Brain microvascular endothelial cell (primary cell): ENCODE measurements around the gene PARVG.
A peak's percentile ranks its signal among the peaks of the same experiment; 100 is the strongest.

ENCODE experiments used
- DNase-seq: peaks from one replicate; pipeline ENCODE4 v3.0.0-alpha.2; 2020
- H3K27ac ChIP-seq: fragments of 250-450 bp; sonication (Bioruptor Pico); 2 replicates; pipeline ENCODE4 v1.5.1; 2020; ENCODE audit warnings: mild to moderate bottlenecking, moderate library complexity
- H3K27me3 ChIP-seq: fragments of 250-450 bp; sonication (Bioruptor Pico); replicated peaks from 2 replicates; pipeline ENCODE4 v1.5.1; 2020; ENCODE audit warnings: mild to moderate bottlenecking
- H3K36me3 ChIP-seq: fragments of 250-450 bp; sonication (Bioruptor Pico); replicated peaks from 2 replicates; pipeline ENCODE4 v1.5.1; 2020; ENCODE audit warnings: mild to moderate bottlenecking
- H3K4me3 ChIP-seq: 2 replicates; pipeline ENCODE4 v1.5.1; 2011; ENCODE audit warnings: low read depth, mild to moderate bottlenecking, control low read depth, low read length, moderate library complexity
- in situ Hi-C: cut with HindIII; loops from 2 replicates; pipeline ENCODE4 v1.10.0; 2017; ENCODE audit warnings: low sequenced_read_pairs, low pct_ligation_motif_present
- TF ChIP-seq, protein P1 (sequence below): IDR thresholded peaks from 2 replicates; pipeline ENCODE4 v1.5.1; 2011; ENCODE audit warnings: low read depth, mild to moderate bottlenecking, moderate library complexity, low read length, control low read depth, inconsistent platforms; ENCODE audit errors: missing control alignments

The PARVG gene, protein sequence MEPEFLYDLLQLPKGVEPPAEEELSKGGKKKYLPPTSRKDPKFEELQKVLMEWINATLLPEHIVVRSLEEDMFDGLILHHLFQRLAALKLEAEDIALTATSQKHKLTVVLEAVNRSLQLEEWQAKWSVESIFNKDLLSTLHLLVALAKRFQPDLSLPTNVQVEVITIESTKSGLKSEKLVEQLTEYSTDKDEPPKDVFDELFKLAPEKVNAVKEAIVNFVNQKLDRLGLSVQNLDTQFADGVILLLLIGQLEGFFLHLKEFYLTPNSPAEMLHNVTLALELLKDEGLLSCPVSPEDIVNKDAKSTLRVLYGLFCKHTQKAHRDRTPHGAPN

DNA sequence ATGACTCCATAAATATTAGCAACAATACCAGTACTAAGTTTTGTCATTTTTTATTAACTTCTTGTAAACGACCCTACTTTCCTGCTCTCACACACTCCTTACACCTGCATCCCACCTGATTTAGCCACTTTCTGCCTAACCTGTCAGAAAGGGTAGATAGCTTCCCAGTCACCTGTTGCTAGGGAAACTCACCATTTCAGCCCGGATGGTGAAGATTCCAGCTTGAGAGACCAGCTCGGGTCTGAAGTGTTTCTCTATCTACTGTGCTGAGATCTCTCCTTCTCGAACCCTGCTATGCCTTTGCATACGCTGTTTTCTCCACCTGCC is at the start of gene PARVG:
TSS of gene PARVG (plus strand) at position 220 of the 327 bp plus-strand sequence. CDS start 2,405 bp downstream, outside the sequence.
- Histone ChIP-seq H3K36me3 (no peaks in the 10 kb centered on the region), H3K27me3 (peaks cover 6% of the 10 kb centered on the region), H3K4me3 (no peak within 1 kb of the TSS), H3K27ac (no peak within 1 kb of the TSS)
- TF ChIP-seq, protein P1, sequence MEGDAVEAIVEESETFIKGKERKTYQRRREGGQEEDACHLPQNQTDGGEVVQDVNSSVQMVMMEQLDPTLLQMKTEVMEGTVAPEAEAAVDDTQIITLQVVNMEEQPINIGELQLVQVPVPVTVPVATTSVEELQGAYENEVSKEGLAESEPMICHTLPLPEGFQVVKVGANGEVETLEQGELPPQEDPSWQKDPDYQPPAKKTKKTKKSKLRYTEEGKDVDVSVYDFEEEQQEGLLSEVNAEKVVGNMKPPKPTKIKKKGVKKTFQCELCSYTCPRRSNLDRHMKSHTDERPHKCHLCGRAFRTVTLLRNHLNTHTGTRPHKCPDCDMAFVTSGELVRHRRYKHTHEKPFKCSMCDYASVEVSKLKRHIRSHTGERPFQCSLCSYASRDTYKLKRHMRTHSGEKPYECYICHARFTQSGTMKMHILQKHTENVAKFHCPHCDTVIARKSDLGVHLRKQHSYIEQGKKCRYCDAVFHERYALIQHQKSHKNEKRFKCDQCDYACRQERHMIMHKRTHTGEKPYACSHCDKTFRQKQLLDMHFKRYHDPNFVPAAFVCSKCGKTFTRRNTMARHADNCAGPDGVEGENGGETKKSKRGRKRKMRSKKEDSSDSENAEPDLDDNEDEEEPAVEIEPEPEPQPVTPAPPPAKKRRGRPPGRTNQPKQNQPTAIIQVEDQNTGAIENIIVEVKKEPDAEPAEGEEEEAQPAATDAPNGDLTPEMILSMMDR: no peak
- in situ Hi-C loops: no loop called here
- DNase-seq: no peak

DNA sequence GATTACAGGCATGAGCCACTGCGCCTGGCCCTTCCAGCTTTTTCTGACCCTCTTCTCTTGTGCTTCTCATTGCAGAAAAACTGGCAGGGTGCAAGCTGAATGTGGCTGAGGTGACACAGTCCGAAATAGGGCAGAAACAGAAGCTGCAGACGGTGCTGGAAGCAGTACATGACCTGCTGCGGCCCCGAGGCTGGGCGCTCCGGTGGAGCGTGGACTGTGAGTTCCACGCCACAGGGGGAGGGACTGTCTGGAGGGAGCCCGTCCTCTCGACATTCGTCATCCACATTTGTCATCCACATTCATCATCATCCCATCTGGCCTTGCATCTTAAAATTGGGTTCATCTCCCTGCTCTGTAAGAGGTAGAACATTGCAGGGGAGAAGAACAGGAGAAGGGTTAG is 49.3 kb upstream of the PARVG start:
- no peak for DNase-seq
- TF ChIP-seq, protein P1: no peak
- H3K27ac ChIP-seq: no peak overlapping the region
- H3K36me3 ChIP-seq: peaks cover 2% of the 10 kb centered on the region
- no peaks in the 10 kb centered on the region for H3K27me3 ChIP-seq
- in situ Hi-C loops: no loop called here
- no peak overlapping the region for H3K4me3 ChIP-seq

DNA sequence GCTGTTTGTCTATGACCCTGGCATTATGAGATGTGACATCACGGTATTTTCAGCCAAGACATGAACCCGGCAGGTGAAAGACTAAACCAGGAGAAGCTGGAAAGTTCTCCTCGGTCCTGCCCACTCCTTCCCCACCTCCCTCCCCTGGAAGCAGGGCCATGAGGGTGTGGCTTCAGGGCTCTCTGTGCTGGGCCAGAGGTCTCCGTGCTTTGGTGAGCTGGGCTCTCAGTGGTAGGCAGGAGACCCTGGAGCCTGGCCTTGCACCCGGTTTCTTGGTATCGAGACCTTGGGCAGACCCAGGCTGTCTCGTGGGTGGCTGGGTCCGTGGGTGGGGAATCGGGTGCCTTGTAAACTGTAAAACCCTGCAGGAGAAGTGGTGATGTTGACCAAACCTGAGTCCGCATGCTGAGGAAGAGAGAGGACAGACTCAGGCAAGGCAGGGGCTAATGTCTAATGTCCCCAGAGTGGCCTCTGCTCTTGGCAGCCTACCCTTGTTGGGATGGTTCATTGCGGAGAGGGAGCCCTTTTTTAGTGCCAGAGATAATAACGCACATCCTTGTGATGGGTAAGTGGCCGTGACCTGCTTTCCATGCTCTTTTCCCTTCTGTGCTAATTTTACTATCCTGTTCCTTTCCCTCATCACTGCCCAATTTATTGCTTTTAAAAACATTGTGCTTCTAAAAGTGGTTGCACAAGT is 48.6 kb upstream of the PARVG start:
- TF ChIP-seq, protein P1: no peak
- Histone ChIP-seq H3K27me3 (no peaks in the 10 kb centered on the region), H3K4me3 (no peak overlapping the region), H3K27ac (no peak overlapping the region), H3K36me3 (peaks cover 3% of the 10 kb centered on the region)
- DNase-seq: no peak
- in situ Hi-C loops: no loop called here

DNA sequence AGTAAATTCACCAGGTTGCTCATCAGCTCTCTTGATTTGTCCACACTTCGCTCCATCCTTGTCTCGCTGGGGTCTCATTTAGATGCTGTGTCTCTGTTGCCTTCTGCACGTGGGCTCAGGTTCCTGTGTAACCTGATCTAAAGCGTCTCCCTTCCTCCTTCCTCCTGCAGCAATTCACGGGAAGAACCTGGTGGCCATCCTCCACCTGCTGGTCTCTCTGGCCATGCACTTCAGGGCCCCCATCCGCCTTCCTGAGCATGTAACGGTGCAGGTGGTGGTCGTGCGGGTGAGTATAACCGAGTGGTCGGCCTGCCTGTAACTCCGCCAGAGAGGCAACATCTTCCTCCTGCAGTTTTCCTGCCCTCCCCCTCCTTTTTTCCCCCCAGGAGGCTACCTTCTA is 48.0 kb upstream of the PARVG start:
- no peak overlapping the region for H3K27ac ChIP-seq
- in situ Hi-C loops: no loop called here

DNA sequence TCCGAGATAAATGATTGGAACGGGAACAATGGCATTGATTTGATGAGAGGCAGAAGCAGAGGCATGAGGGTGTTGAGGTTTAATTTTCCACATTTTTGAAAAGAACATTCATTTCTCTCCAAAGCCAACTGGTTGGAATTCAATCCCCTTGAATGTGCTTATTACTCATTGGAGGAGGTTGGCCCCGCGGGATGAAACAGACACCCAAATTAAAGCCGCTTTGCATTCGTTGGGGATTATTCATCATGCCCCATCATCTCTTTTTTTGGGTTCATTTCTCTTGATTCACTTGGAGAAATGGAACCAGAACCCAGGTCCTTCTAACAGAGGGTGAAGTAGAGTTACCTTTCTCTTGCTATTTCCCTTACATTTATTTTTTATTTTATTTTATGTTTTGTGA is 47.6 kb upstream of the PARVG start:
- DNase-seq: peak; percentile 43
- TF ChIP-seq, protein P1: no peak

More for the DNA sequence above, 48.0 kb upstream of the PARVG start:
- TF ChIP-seq, protein P1: no peak
- peaks cover 9% of the 10 kb centered on the region for H3K36me3 ChIP-seq
- DNase-seq: no peak
- H3K27me3 ChIP-seq: no peaks in the 10 kb centered on the region
- no peak overlapping the region for H3K4me3 ChIP-seq

More for the DNA sequence above, 47.6 kb upstream of the PARVG start:
- Histone ChIP-seq H3K27me3 (no peaks in the 10 kb centered on the region), H3K27ac (peak overlapping the region; percentile 44), H3K4me3 (no peak overlapping the region), H3K36me3 (peaks cover 14% of the 10 kb centered on the region)
- in situ Hi-C loops: no loop called here
